GM19351 (cell line): ENCODE data around the gene RNF208.
A peak's percentile ranks its signal among the peaks of the same experiment; 100 is the strongest.
"Not testable (repeated sequence)": the region's sequence is repeated elsewhere in the genome, so short reads cannot be mapped to it uniquely, and the experiment has no call there.

Experiments used
- ATAC-seq: cut with Tn5 transposase; IDR thresholded peaks from one replicate; pipeline ENCODE4 v1.9.1; 2021; ENCODE audit warnings: mild to moderate bottlenecking, moderate library complexity; ENCODE audit not compliant: unreplicated experiment

The RNF208 gene

GRCh38 chr9:137253717-137254623, 31.9 kb upstream of the RNF208 start:
- ATAC-seq, result no peak

- ATAC-seq, result no peak
Measured at GRCh38 chr9:137252555-137253506, 30.8 kb upstream of the RNF208 start.

- no peak for ATAC-seq
Measured at GRCh38 chr9:137251490-137252268, 29.6 kb upstream of the RNF208 start.

- ATAC-seq, result no peak
Measured at GRCh38 chr9:137251194-137251461, 29.1 kb upstream of the RNF208 start, which contains the start of gene STPG3. Gene STPG3, plus strand, starts transcription at chr9:137251286. Its CDS starts 1 bp downstream, at chr9:137251287.

- ATAC-seq, result no peak
Measured at GRCh38 chr9:137250329-137251193, 28.5 kb upstream of the RNF208 start.

GRCh38 chr9:137247916-137248175, 25.8 kb upstream of the RNF208 start:
- ATAC-seq, result no peak

GRCh38 chr9:137247135-137247915, 25.3 kb upstream of the RNF208 start:
- ATAC-seq, result no peak

GRCh38 chr9:137245450-137246421, 23.7 kb upstream of the RNF208 start:
- ATAC-seq, result no peak

GRCh38 chr9:137244486-137245449, 22.7 kb upstream of the RNF208 start:
- no peak for ATAC-seq

- ATAC-seq, result no peak
Measured at GRCh38 chr9:137243626-137244485, 21.8 kb upstream of the RNF208 start.

- ATAC-seq, result not testable (repeated sequence)
Measured at GRCh38 chr9:137243266-137243625, 21.2 kb upstream of the RNF208 start.

- ATAC-seq, result no peak
Measured at GRCh38 chr9:137242269-137243203, 20.5 kb upstream of the RNF208 start.

- ATAC-seq, result peak; percentile 13
Measured at GRCh38 chr9:137241490-137242268, 19.6 kb upstream of the RNF208 start.

GRCh38 chr9:137240841-137241489, 18.9 kb upstream of the RNF208 start, which contains the start of gene TUBB4B:
Gene TUBB4B, plus strand, starts transcription at chr9:137241287. Its CDS starts 74 bp downstream, at chr9:137241361.
- peak; percentile 73 for ATAC-seq
